ENCODE results near the gene PSMD5. TPM values are rescaled to one million over a fixed set of nuclear protein-coding genes. Genes with fewer than 3 reads are reported as not detected.

Gene PSMD5
- polyA plus RNA-seq (2012; rRNA removed) = 13.7 and 18.2 TPM in 2 replicates
- 20.7 and 22.6 TPM in 2 replicates for polyA plus RNA-seq (2012; cell fraction: cytosol; rRNA removed)
- polyA plus RNA-seq (2012; cell fraction: nucleus; rRNA removed) = 6.3 and 14.1 TPM in 2 replicates

- H3K4me3 ChIP-seq (ENCODE audit: low read depth in 2 of 2, low read length in 1 of 2) = peak within 1 kb of the TSS; percentile 94 to 95
- peak within 1 kb of the TSS; percentile 90 to 91 for H3K27ac ChIP-seq (ENCODE audit: low read depth in 2 of 2, low read length in 1 of 2)
- POLR2A ChIA-PET = interaction anchor here (0.6 to 1.3 kb wide), 4 partner anchors 13 to 112 kb away, joined by 3 to 5 read pairs (median 4); no protein-coding TSS in a partner anchor
- peak within 1 kb of the TSS; percentile 96 for H2AFZ ChIP-seq (ENCODE audit: low read depth)
- peaks cover 8 to 9% of the 10 kb centered on the region in 2 experiments for H3K36me3 ChIP-seq (replicated peaks in 1 of 2; ENCODE audit: control insufficient read depth in 1 of 2, insufficient read depth in 2 of 2, low read length in 1 of 2)
- H3K4me1 ChIP-seq (ENCODE audit: control insufficient read depth in 1 of 2, insufficient read depth in 2 of 2, low read depth in 1 of 2, low read length in 1 of 2) = peaks cover 5 to 16% of the 10 kb centered on the region in 2 experiments; a peak in 1 of 4 replicates
- H3K9me2 ChIP-seq = no peaks in the 10 kb centered on the region
- no peaks in the 10 kb centered on the region for H3K27me3 ChIP-seq (ENCODE audit: insufficient read depth)
- H3K4me2 ChIP-seq = peak within 1 kb of the TSS; percentile 93
- DNase-seq = peak; percentile 97
- H3F3A ChIP-seq (replicated peaks; ENCODE audit: insufficient read depth) = peaks cover 15% of the 10 kb centered on the region
- peaks cover 62% of the 10 kb centered on the region for H3K79me2 ChIP-seq (ENCODE audit: insufficient read depth)
- CTCF ChIA-PET = interaction anchor here (1.0 kb wide), 1 partner anchor 88 kb away, joined by 3 read pairs; no protein-coding TSS in a partner anchor
- peak within 1 kb of the TSS; percentile 99 for H3K9ac ChIP-seq
- no peaks in the 10 kb centered on the region for H4K20me1 ChIP-seq (ENCODE audit: insufficient read depth)
- WGBS (ENCODE audit: low lambda C conversion rate) = under 1% methylated on average over 17 of the region's 62 CpGs
- H3K9me3 ChIP-seq = no peaks in the 10 kb centered on the region
- TF ChIP-seq TEAD4 (IDR thresholded peaks at IDR 0.05; ENCODE audit: borderline replicate concordance, insufficient read depth) = no peak
- TF ChIP-seq FOXJ3 (CRISPR knock-in tag; IDR thresholded peaks at IDR 0.05) = no peak
- TF ChIP-seq IRF3 (IDR thresholded peaks at IDR 0.05; ENCODE audit: low read depth, low read length) = no peak
- TF ChIP-seq NFIC (IDR thresholded peaks at IDR 0.05; ENCODE audit: borderline replicate concordance) = peak; percentile 79
- no peak for TF ChIP-seq FOXM1 (IDR thresholded peaks at IDR 0.05; ENCODE audit: low read depth)
- TF ChIP-seq TCF12 (IDR thresholded peaks at IDR 0.05) = peak; percentile 46; the same call in 1 of the 2 replicates
- TF ChIP-seq GATA2 (CRISPR knock-in tag; IDR thresholded peaks at IDR 0.05) = no peak
- TF ChIP-seq REST (IDR thresholded peaks at IDR 0.05; ENCODE audit: low read depth, low read length) = 0 out of 2 replicates have a peak, but pooled peaks have one; percentile 34
- TF ChIP-seq CTCF (IDR thresholded peaks at IDR 0.05) = no peak
- TF ChIP-seq FOSL2 (IDR thresholded peaks at IDR 0.05; ENCODE audit: borderline replicate concordance, low read depth) = 0 out of 2 replicates have a peak, but pooled peaks have one; percentile 5
- peak; percentile 62 for TF ChIP-seq MXI1 (IDR thresholded peaks at IDR 0.05; ENCODE audit: low read depth, low read length)
- TF ChIP-seq EP300 (IDR thresholded peaks at IDR 0.05; ENCODE audit: borderline replicate concordance in 1 of 2, low read depth in 1 of 2, low read length in 1 of 2) = no peak
- 0 out of 2 replicates have a peak, but pooled peaks have one; percentile 16 for TF ChIP-seq USF1 (IDR thresholded peaks at IDR 0.05; ENCODE audit: borderline replicate concordance, low read depth)
- TF ChIP-seq EZH2phosphoT487 (IDR thresholded peaks at IDR 0.05; ENCODE audit: borderline replicate concordance, low read depth) = no peak
- TF ChIP-seq MEF2A (IDR thresholded peaks at IDR 0.05; ENCODE audit: borderline replicate concordance, low read depth) = no peak
- TF ChIP-seq RAD21 (IDR thresholded peaks at IDR 0.05; ENCODE audit: low read length) = no peak
- TF ChIP-seq SIN3A (IDR thresholded peaks at IDR 0.05; ENCODE audit: borderline replicate concordance, low read depth, low read length) = peak; percentile 96; the same call in 1 of the 2 replicates
- TF ChIP-seq USF2 (IDR thresholded peaks at IDR 0.05; ENCODE audit: borderline replicate concordance, low read depth, low read length) = no peak
- TF ChIP-seq TAF1 (IDR thresholded peaks at IDR 0.05; ENCODE audit: borderline replicate concordance, low read depth, low read length) = peak; percentile 96
- no peak for TF ChIP-seq RXRA (IDR thresholded peaks at IDR 0.05; ENCODE audit: borderline replicate concordance, low read depth)
- TF ChIP-seq POLR2AphosphoS5 (IDR thresholded peaks at IDR 0.05; ENCODE audit: low read depth, low read length) = peak; percentile 93
Observed at GRCh38 chr9:120842685-120843485, at the start of gene PSMD5. Gene PSMD5 (minus strand): TSS chr9:120842922. CDS start chr9:120842909, 13 bp downstream.

Data from SK-N-SH (cell line).